Measurements from ENCODE around the gene ASPN. TPM values are rescaled to one million over a fixed set of nuclear protein-coding genes. Genes with fewer than 3 reads are reported as not detected.
"Not testable (repeated sequence)": the region's sequence is repeated elsewhere in the genome, so short reads cannot be mapped to it uniquely, and the experiment has no call there.

ASPN gene
- total RNA-seq, 1 experiment from 2014 or later, result not detected

GRCh38 chr9:92444841-92445240 is 37.5 kb downstream of the ASPN start:
- no peak for DNase-seq
- H3K27me3 ChIP-seq, result no peaks in the 10 kb centered on the region
- no peak overlapping the region for H3K4me3 ChIP-seq
- no peaks in the 10 kb centered on the region for H3K9me3 ChIP-seq
- H3K36me3 ChIP-seq, result no peaks in the 10 kb centered on the region

- DNase-seq, result no peak
- Histone ChIP-seq H3K4me3 (no peak overlapping the region), H3K27me3 (no peaks in the 10 kb centered on the region), H3K36me3 (no peaks in the 10 kb centered on the region), H3K9me3 (no peaks in the 10 kb centered on the region)
Observed at GRCh38 chr9:92440751-92441046, 41.6 kb downstream of the ASPN start.

GRCh38 chr9:92439921-92440750 is 42.2 kb downstream of the ASPN start:
- Histone ChIP-seq H3K36me3 (no peaks in the 10 kb centered on the region), H3K9me3 (no peaks in the 10 kb centered on the region), H3K27me3 (no peaks in the 10 kb centered on the region), H3K4me3 (no peak overlapping the region)
- no peak for DNase-seq

- Histone ChIP-seq H3K27me3 (no peaks in the 10 kb centered on the region), H3K4me3 (no peak overlapping the region), H3K36me3 (no peaks in the 10 kb centered on the region), H3K9me3 (no peaks in the 10 kb centered on the region)
- DNase-seq, result no peak
Observed at GRCh38 chr9:92438900-92439526, 43.3 kb downstream of the ASPN start.

- Histone ChIP-seq H3K9me3 (no peaks in the 10 kb centered on the region), H3K4me3 (no peak overlapping the region), H3K36me3 (no peaks in the 10 kb centered on the region), H3K27me3 (no peaks in the 10 kb centered on the region)
- DNase-seq, result no peak
Observed at GRCh38 chr9:92435263-92435662, 47.0 kb downstream of the ASPN start.

DNA sequence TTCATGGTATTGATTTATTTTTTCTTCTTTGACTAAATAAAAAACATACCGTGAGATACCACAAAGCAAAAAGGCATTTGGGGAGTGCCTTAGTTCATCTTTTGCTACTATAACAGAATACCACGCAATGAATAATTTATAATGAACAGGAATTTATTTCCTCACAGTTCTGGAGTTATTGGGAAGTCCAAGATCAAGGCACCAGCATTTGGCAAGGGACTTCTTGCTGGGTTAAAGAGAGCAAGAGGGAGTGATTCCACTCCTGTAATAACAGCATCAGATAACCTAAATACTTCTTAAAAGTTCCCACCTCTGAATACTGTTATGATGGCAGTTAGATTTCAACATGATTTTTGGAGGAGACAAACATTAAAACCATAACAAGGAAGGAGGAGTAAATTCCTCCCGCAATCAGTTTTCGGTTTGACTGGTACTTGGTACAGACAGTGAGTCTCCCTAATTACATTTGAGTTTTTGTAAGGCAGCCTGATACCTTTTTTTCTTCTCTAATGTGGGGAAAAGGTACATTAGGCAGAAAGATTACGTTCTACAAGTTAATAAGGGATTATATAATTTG is 49.2 kb downstream of the ASPN start:
- H3K9me3 ChIP-seq, result no peaks in the 10 kb centered on the region

GRCh38 chr9:92432350-92432749 is 50.0 kb downstream of the ASPN start:
- H3K36me3 ChIP-seq, result no peaks in the 10 kb centered on the region
- no peaks in the 10 kb centered on the region for H3K9me3 ChIP-seq
- H3K27me3 ChIP-seq, result no peaks in the 10 kb centered on the region
- no peak overlapping the region for H3K4me3 ChIP-seq
- DNase-seq, result no peak

More for the DNA sequence above, 49.2 kb downstream of the ASPN start:
- Histone ChIP-seq H3K4me3 (no peak overlapping the region), H3K36me3 (no peaks in the 10 kb centered on the region), H3K27me3 (no peaks in the 10 kb centered on the region)
- no peak for DNase-seq

- Histone ChIP-seq H3K4me3 (no peak overlapping the region), H3K9me3 (no peaks in the 10 kb centered on the region), H3K27me3 (no peaks in the 10 kb centered on the region), H3K36me3 (no peaks in the 10 kb centered on the region)
- no peak for DNase-seq
Observed at GRCh38 chr9:92429836-92430235, 52.5 kb downstream of the ASPN start.

GRCh38 chr9:92426501-92427145 is 55.7 kb downstream of the ASPN start:
- H3K27me3 ChIP-seq, result no peaks in the 10 kb centered on the region
- no peaks in the 10 kb centered on the region for H3K36me3 ChIP-seq
- no peak overlapping the region for H3K4me3 ChIP-seq
- H3K9me3 ChIP-seq, result no peaks in the 10 kb centered on the region
- DNase-seq, result no peak

GRCh38 chr9:92425474-92425873 is 56.8 kb downstream of the ASPN start:
- H3K27me3 ChIP-seq, result no peaks in the 10 kb centered on the region
- no peaks in the 10 kb centered on the region for H3K9me3 ChIP-seq
- no peaks in the 10 kb centered on the region for H3K36me3 ChIP-seq
- no peak for DNase-seq
- no peak overlapping the region for H3K4me3 ChIP-seq

DNA sequence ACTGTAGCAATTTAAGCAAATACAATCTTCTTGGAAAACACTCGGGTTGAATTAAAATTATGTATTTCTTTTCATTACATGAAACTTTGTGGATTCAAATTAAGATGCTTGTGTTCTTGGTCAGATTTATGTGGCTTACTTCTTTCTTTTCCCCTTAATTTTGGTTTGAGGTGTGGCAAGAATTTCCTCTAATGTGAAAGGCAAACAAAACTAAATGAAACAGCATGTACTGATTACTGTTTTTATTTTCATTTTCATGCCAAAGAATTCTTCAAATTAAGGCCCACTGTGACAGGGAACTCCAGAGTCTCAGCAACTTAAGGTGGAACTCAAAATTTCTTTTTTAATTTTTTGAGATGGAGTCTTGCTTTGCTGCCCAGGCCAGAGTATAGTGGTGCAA is 58.0 kb downstream of the ASPN start, which contains the start of gene OMD:
Gene OMD (minus strand): TSS at position 132 of the 400 bp plus-strand sequence. CDS start 6,913 bp downstream, outside the sequence.
- Histone ChIP-seq H3K36me3 (no peaks in the 10 kb centered on the region), H3K27me3 (no peaks in the 10 kb centered on the region), H3K4me3 (no peak within 1 kb of the TSS), H3K9me3 (no peaks in the 10 kb centered on the region)
- DNase-seq, result no peak

DNA sequence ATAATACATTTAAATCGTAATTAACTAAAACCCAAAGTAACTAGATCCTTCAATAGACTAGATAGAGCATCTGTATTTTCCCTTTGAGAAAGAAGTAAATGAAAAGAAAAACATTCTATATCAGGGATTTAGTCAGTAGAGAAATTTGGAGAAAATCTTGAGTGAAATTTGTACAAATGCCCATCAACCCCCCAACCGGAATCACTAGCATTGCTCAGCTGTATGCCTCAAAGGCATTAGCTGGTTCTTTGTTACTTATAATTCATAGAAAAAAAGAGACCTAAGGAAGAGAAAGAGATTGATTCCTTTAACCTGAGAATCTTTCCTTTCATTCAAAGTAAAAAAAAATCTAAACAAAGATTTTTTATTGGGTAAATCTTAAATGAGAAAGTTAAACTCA is 58.7 kb downstream of the ASPN start:
- no peaks in the 10 kb centered on the region for H3K27me3 ChIP-seq
- no peaks in the 10 kb centered on the region for H3K9me3 ChIP-seq
- H3K36me3 ChIP-seq, result no peaks in the 10 kb centered on the region
- no peak overlapping the region for H3K4me3 ChIP-seq
- DNase-seq, result no peak

DNA sequence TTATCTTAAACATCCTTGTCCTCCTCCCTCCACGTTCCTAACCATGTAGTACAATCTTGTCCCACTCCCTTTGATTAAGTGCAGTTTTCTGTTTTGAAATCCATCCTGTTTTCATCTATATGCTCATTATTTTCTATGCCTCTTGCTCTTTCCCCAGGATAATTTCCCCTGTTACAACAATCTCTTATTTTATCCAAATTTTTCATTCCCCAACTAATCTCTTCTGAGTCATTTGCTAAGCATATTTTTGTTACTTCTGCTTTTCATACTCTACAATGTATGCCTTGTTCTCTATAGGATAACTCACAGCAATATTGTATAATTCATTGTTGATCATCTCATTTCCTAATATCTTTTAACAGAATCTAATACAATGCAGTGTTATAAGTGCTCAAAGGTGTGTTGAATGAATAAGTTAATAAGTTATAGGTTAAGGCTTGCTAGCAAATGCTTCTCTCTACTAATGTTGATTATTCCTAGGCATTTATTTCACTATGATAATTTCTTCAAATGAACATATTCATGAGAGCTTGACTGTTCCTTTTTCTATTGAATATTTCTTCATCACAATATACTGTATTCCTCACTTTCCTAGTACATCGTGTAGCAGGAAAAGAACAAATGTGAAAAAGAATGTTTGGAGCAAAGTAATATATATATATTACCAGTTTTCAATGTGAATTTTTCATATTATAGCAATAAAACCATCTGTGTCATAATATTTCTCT is 59.5 kb downstream of the ASPN start:
- no peak for DNase-seq
- Histone ChIP-seq H3K4me3 (no peak overlapping the region), H3K9me3 (no peaks in the 10 kb centered on the region), H3K27me3 (no peaks in the 10 kb centered on the region), H3K36me3 (no peaks in the 10 kb centered on the region)

DNA sequence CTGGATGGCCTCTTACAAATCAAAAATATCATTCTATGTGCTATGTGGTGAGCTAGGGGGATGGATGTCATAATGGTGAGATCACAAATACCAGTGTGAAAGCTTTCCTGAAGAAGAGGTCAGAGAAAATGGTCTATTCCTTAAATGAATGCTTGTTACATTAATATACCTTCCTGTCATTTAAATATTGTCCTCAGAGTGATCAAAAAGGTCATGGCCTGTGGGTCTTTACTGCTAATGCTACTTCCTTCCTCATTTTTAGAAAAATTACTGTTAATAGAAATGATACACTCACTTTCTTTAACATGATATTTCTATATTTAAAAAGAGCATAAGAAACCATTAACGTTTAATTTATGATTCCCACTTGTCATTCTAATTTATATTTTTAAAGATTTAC is 67.7 kb downstream of the ASPN start:
- H3K4me3 ChIP-seq, result no peak overlapping the region
- H3K36me3 ChIP-seq, result no peaks in the 10 kb centered on the region; the same call in 1 of the 2 replicates
- H3K27me3 ChIP-seq, result no peaks in the 10 kb centered on the region
- no peak for DNase-seq
- no peaks in the 10 kb centered on the region for H3K9me3 ChIP-seq

DNA sequence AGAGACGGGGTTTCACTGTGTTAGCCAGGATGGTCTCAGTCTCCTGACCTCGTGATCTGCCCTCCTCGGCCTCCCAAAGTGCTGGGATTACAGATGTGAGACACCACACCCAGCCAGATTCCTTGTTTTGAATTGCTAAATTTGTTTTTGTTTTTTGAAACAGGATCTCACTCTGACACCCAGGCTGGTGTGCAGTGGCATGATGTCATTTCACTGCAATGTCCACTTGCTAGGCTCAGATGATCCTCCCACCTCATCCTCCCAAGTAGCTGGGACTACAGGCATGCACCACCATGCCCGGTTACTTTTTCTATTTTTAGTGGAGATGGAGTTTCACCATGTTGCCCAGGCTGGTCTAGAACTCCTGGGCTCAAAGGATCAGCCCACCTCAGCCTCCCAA is 71.1 kb downstream of the ASPN start:
- H3K4me3 ChIP-seq, H3K27me3 ChIP-seq, H3K36me3 ChIP-seq, H3K9me3 ChIP-seq: not testable (repeated sequence)
- DNase-seq, result peak; percentile 8

DNA sequence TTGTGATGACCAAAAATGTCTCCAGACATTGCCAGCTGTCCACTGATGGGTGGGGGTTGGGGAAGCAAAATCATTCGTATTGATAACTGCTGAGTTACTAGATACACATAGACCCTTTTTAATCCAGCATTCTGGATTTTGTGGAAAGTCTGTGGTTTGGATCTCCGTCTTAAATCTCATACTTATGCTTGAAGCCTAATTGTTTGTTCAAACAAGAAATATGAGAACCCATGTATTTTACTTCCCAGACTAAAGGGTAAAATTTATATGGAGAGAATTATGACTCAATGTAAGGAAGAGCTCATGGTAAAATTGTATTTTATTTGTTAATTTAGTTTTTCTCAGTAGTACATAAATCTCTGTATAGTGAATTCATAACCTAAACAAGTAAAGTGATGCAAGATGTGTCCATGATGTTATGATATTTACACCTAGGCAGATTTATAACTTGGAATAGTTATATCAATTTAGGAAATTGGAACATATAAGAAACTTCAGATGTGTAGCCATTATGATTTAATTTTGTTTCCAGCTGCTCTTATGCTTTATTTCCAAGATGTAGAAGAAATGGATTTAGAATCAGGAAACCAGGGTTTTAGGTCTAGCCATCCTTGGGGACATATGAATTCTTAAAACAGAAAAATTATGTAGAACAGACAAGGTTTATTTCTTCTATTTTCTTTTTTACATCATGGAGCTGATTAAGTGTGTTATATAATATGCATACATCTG is 73.4 kb downstream of the ASPN start:
- Histone ChIP-seq H3K36me3 (no peaks in the 10 kb centered on the region; the same call in 1 of the 2 replicates), H3K9me3 (no peaks in the 10 kb centered on the region), H3K4me3 (no peak overlapping the region), H3K27me3 (no peaks in the 10 kb centered on the region)
- no peak for DNase-seq

Data from MG63 (cell line).